ENCODE results near the gene LRCH4.

DNA sequence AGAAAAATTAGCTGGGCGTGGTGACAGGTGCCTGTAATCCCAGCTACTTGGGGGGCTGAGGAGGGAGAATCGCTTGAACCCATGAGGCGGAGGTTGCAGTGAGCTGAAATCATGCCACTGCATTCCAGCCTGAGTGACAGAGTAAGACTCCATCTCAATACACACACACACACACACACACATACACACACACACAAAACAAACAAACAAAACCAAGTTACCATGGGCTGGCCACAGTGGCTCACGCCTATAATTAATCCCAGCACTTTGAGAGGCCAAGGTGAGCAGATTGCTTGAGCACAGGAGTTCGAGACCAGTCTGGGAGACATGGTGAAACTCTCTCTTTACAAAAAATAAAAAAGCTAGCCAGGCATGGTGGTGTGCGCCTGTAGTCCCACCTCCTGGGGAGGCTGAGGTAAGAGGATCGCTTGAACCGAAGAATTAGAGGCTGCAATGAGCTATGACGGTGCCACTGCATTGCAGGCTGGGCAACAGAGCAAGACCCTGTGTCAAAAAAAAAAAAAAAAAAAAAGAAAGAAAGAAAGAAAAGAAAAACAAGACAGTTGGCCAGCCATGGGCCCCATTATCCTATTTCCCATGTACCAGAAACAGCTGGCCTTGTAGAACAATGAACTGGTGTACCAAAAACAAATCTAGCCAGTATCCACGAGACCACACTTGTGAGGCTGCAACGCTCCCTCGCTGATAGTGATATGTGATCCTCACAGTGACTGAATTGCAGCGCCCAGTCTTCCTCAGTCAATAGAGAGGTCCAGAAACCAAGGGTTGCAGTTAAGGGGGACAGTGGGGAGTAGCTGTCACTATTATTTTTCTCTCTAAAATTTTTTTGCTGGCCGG, 53.5 kb downstream of the LRCH4 start:
- TF ChIP-seq CTCF (IDR thresholded peaks at IDR 0.05), result no peak
- no peak for TF ChIP-seq POLR2A (IDR thresholded peaks at IDR 0.05)

Data from testis (tissue), 2 donors.